PC-3 (cell line): ENCODE measurements around the gene PLXNA1. TPM values are rescaled to one million over a fixed set of nuclear protein-coding genes. Genes with fewer than 3 reads are reported as not detected.

ENCODE experiments used
- ATAC-seq: fragments of 200-7000 bp; cut with Tn5 transposase; 2 replicates; pipeline ENCODE4 v1.9.1; 2020; ENCODE audit warnings: mild to moderate bottlenecking, moderate library complexity
- BruUV-seq: library from RNA; stranded (reverse); fragments of 400-500 nt; replicated peaks from 2 replicates; lab custom pipeline; 2021; lab: Mats Ljungman, UMichigan
- CTCF ChIA-PET: fragments of 300-600 bp; sonication (Branson Sonifier 250); formaldehyde crosslinking; loops from one replicate; lab custom pipeline; 2022; ENCODE audit warnings: antibody characterized with exemption; lab: Charles Lee
- POLR2A ChIA-PET: fragments of 300-600 bp; sonication (Branson Sonifier 250); formaldehyde crosslinking; loops from one replicate; lab custom pipeline; 2022; ENCODE audit warnings: antibody characterized with exemption; ENCODE audit not compliant: unreplicated experiment; lab: Charles Lee
- DNase-seq: peaks from one replicate; pipeline ENCODE4 v3.0.0-alpha.2; 2015
- H2AFZ ChIP-seq: fragments of 300-600 bp; sonication (generic); 2 replicates; pipeline ENCODE4 v1.6.0; 2016; ENCODE audit warnings: antibody characterized with exemption, low read length
- H3F3A ChIP-seq: fragments of 300-600 bp; sonication (generic); one replicate; pipeline ENCODE4 v1.6.0; 2017; ENCODE audit warnings: antibody characterized with exemption, low read length, control low read depth, mild to moderate bottlenecking; ENCODE audit not compliant: unreplicated experiment
- H3K27ac ChIP-seq: fragments of 300-600 bp; sonication (generic); 2 replicates; pipeline ENCODE4 v1.5.1; 2016; ENCODE audit warnings: mild to moderate bottlenecking, low read length
- H3K27me3 ChIP-seq: fragments of 300-600 bp; sonication (generic); 2 replicates; pipeline ENCODE4 v1.6.1; 2016; ENCODE audit warnings: low read length, mixed read lengths
- H3K36me3 ChIP-seq: fragments of 300-600 bp; sonication (generic); 2 replicates; pipeline ENCODE4 v1.6.1; 2016; ENCODE audit warnings: low read depth, mixed run types, low read length, mixed read lengths
- H3K4me1 ChIP-seq: fragments of 300-600 bp; sonication (generic); 2 replicates; pipeline ENCODE4 v1.5.1; 2016; ENCODE audit warnings: low read length; ENCODE audit not compliant: insufficient read depth
- H3K4me2 ChIP-seq: fragments of 300-600 bp; sonication (generic); 2 replicates; pipeline ENCODE4 v1.6.0; 2016; ENCODE audit warnings: low read length
- H3K4me3 ChIP-seq: fragments of 300-600 bp; sonication (generic); 2 replicates; pipeline ENCODE4 v1.5.1; 2016; ENCODE audit warnings: mild to moderate bottlenecking, low read length, mixed read lengths
- H3K79me2 ChIP-seq: fragments of 300-600 bp; sonication (generic); 2 replicates; pipeline ENCODE4 v1.6.1; 2017; ENCODE audit warnings: low read length, mixed read lengths
- H3K9ac ChIP-seq: fragments of 300-600 bp; sonication (generic); 2 replicates; pipeline ENCODE4 v1.6.0; 2016; ENCODE audit warnings: mild to moderate bottlenecking, low read length
- H3K9me2 ChIP-seq: fragments of 300-600 bp; sonication (generic); replicated peaks from 2 replicates; pipeline ENCODE4 v1.6.1; 2016; ENCODE audit warnings: mixed run types, low read length, mixed read lengths
- H3K9me3 ChIP-seq: fragments of 300-600 bp; sonication (generic); 2 replicates; pipeline ENCODE4 v1.6.1; 2016; ENCODE audit warnings: low read length, mixed read lengths
- H4K20me1 ChIP-seq: fragments of 300-600 bp; sonication (generic); 2 replicates; pipeline ENCODE4 v1.6.1; 2016; ENCODE audit warnings: low read length, mixed read lengths
- CTCF ChIP-seq: fragments of 300-600 bp; sonication (generic); conservative IDR thresholded peaks from 2 replicates; pipeline ENCODE4 v1.5.1; 2017; ENCODE audit warnings: antibody characterized with exemption, low read depth, mild to moderate bottlenecking, low read length
- EZH2 ChIP-seq: fragments of 300-600 bp; sonication (generic); IDR thresholded peaks from one replicate; pipeline ENCODE4 v1.6.1; 2017; ENCODE audit warnings: antibody characterized with exemption, mild to moderate bottlenecking, low read length; ENCODE audit not compliant: unreplicated experiment
- EZH2phosphoT487 ChIP-seq: fragments of 300-600 bp; sonication (generic); IDR thresholded peaks from 2 replicates; pipeline ENCODE4 v1.6.1; 2018; ENCODE audit warnings: mild to moderate bottlenecking, antibody characterized with exemption, low read length, borderline replicate concordance
- intact Hi-C: fragments of 100-400 bp; cut with micrococcal nuclease; formaldehyde crosslinking; loops from 2 replicates; pipeline ENCODE4 v1.9.0; 2023
- total RNA-seq: library from RNA; depleted of rRNA; stranded (reverse); fragments of >200 nt; gene quantifications from 2 replicates; pipeline ENCODE4 v1.2.3, GENCODE V29; 2014

PLXNA1 gene
- total RNA-seq, 1 experiment from 2014 or later = 30.0 TPM

- H3K4me3 ChIP-seq = no peak overlapping the region
- H2AFZ ChIP-seq = no peak overlapping the region
- H3K27me3 ChIP-seq = no peaks in the 10 kb centered on the region
- DNase-seq (no peak), ATAC-seq (no peak)
- intact Hi-C loops = no loop called here
- no peaks in the 10 kb centered on the region for H3F3A ChIP-seq
- BruUV-seq = no TSS peak
- H3K4me2 ChIP-seq = no peak overlapping the region
- CTCF ChIA-PET = no interaction called here
- H4K20me1 ChIP-seq = no peaks in the 10 kb centered on the region
- H3K79me2 ChIP-seq = no peaks in the 10 kb centered on the region
- H3K9ac ChIP-seq = no peak overlapping the region
- no peak overlapping the region for H3K27ac ChIP-seq
- H3K9me2 ChIP-seq = no peaks in the 10 kb centered on the region
- POLR2A ChIA-PET = no interaction called here
- H3K9me3 ChIP-seq = no peaks in the 10 kb centered on the region
- H3K4me1 ChIP-seq = peaks cover 27% of the 10 kb centered on the region
- TF ChIP-seq EZH2 (no peak), CTCF (no peak), EZH2phosphoT487 (no peak)
- no peaks in the 10 kb centered on the region for H3K36me3 ChIP-seq
These were observed 24.3 kb upstream of the PLXNA1 start for GRCh38 chr3:126958638-126959085.

- H3K27ac ChIP-seq = peak overlapping the region; percentile 89
- H3K9ac ChIP-seq = peak overlapping the region; percentile 48
- no TSS peak for BruUV-seq
- no peaks in the 10 kb centered on the region for H3K9me2 ChIP-seq
- H3F3A ChIP-seq = no peaks in the 10 kb centered on the region
- H3K36me3 ChIP-seq = no peaks in the 10 kb centered on the region
- intact Hi-C loops = no loop called here
- no peaks in the 10 kb centered on the region for H3K79me2 ChIP-seq
- TF ChIP-seq CTCF (no peak), EZH2phosphoT487 (no peak), EZH2 (no peak)
- H2AFZ ChIP-seq = no peak overlapping the region
- H3K4me3 ChIP-seq = no peak overlapping the region
- no peak for DNase-seq
- no peaks in the 10 kb centered on the region for H3K27me3 ChIP-seq
- H3K9me3 ChIP-seq = no peaks in the 10 kb centered on the region
- no peaks in the 10 kb centered on the region for H4K20me1 ChIP-seq
- H3K4me2 ChIP-seq = 0 out of 2 replicates have a peak overlapping the region, but pooled peaks have one; percentile 65
- H3K4me1 ChIP-seq = peaks cover 27% of the 10 kb centered on the region
- no peak for ATAC-seq
- ChIA-PET CTCF (interaction anchor here (0.6 kb wide), 1 partner anchor 225 kb away, joined by 3 read pairs; no protein-coding TSS in a partner anchor), POLR2A (interaction anchor here (0.6 kb wide), 1 partner anchor 18 kb away, joined by 5 read pairs; no protein-coding TSS in a partner anchor)
These were observed 23.6 kb upstream of the PLXNA1 start for GRCh38 chr3:126959136-126959920.
